Kasumi-1 (cell line): Measurements from ENCODE around the gene FXYD2.
A peak's percentile ranks its signal among the peaks of the same experiment; 100 is the strongest.
"Not testable (repeated sequence)": the region's sequence is repeated elsewhere in the genome, so short reads cannot be mapped to it uniquely, and the experiment has no call there.

ENCODE experiments used
- DNase-seq, 2 experiments: peaks; one replicate each; lab custom pipeline; 2025; lab: John Stamatoyannopoulos, UW

Gene FXYD2

DNA sequence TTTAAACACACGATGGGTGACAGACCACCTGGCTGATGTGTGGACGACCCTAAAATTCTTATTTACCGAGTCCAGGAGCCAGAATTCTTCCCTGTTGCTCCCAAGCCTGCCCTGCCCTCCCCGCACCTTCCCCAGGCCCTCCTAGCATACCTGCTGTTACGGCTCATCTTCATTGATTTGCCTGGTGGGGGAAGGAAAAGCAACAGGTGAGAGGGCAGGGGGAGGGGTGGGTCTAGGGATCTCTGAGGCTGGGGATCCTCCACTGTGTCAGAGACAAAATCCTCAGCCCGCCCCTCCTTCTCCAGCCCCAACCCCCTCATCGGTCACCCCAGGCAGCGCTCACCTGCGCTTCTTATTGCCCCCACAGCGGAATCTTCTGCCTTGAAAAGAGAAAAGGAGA is 4.0 kb downstream of the FXYD2 start:
- DNase-seq = no peak

GRCh38 chr11:117820071-117820470 is 4.5 kb downstream of the FXYD2 start:
- DNase-seq = no peak

- peak; percentile 76 to 80 for DNase-seq
These were observed 5.2 kb downstream of the FXYD2 start for GRCh38 chr11:117819096-117820040.

GRCh38 chr11:117818041-117818873 is 6.3 kb downstream of the FXYD2 start:
- no peak for DNase-seq

GRCh38 chr11:117817368-117818040 is 7.0 kb downstream of the FXYD2 start:
- DNase-seq = peak; percentile 72 to 76

DNA sequence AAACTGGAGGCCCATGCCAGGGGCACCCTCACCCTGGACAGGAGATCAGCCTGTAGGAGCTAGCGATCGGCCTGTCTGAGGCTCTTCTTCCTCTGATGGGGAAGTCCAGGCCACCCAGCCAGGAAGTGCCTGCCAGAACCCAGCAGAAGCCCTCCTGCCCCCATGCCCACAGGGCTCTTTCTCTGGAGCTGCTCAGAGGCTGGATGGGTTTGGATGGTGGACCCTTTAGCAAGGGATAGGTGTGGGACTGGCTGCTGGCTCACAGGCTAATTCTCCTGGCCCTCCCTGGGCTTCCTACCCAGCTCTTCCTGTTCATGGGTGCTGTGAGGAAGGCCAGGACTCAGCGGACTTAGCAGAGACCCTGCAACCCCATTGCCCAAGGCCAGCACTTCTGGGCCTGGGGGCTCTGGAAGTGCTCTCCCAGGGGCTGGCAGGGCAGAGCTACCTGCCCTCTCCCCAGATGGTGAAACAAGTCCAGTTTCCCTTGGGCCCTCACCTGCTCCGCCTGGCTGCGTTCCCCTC is 7.6 kb downstream of the FXYD2 start:
- no peak for DNase-seq

DNA sequence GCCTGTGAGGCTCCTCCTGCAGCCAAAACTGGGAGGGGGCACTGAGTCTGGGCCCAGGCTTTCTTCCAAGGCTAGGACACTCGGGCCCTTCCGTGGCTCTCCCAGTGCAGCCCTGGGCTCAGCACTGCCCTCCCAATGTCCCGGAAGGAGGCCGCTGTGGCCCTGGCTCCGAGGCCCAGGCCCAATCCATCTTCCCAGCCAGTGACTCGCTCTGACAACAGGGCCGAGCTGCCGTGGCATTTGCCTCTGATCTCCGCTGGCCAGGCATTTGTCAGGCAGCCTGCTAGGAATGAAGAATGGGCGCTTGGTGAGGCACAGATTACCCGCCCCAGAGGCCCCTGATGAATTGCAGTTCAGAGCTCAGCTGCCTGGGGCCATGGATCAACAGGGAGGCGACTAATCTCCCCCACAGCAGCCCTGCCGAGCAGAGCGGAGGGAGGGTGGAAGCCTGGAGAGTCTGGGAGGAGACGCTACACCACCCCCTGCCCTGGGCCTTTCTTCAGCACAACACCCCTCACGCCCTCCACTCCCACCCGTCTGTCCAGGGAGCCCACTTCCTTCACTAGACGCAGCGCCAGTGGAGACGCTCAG is 8.3 kb downstream of the FXYD2 start:
- DNase-seq = no peak

DNA sequence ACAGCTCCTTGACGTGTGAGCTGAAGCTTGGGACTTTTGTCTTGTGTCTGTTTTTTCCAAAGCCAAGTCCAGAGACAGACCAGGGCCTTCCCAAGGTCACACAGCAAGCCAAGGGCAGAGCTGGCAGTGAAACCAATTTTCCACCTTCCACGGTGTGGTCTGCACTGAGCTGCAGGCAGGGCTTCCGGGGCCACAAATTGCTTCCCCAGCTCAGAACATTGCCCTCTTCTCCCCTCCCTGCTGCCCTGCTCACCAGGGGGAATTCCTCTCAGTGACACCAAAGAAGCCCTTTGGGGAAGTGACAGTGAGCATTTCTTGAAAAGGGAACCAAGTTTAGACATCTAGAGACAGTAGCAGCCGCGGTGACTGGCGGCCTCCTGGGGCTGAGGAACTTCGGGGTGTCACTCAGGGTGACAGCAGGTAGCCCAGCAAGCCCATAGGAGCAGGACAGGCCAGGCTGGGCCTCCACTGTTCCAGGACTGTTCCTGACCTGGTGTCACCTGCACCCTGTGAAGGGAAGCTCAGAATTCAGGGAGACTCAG is 9.2 kb downstream of the FXYD2 start:
- peak; percentile 95 to 97 for DNase-seq

- peak; percentile 35 to 42 for DNase-seq
These were observed 9.7 kb downstream of the FXYD2 start for GRCh38 chr11:117814766-117815261.

DNA sequence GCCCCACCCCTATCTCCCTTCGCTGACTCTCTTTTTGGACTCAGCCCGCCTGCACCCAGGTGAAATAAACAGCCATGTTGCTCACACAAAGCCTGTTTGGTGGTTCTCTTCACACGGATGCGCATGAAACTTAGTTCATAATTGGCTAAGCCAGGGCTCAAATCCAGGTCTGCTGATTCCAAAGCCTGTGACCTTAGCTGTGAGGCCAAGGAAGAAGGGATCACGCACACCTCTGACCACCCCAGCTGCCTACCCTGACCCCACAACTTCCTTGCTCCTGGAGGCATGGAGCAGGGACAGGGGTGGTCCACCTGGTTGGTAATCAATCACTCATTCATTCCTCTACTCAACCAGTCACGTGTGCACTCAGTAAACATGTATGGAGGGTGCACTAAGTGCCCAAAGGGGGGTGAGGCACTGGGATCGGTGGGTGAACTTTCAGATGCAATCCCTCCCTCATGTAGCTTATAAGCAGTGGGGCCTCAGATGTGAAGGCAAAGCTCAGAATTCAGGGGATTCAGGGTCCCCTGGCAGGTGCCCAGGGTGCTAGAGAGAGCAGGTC is 10.3 kb downstream of the FXYD2 start:
- DNase-seq = no peak

DNA sequence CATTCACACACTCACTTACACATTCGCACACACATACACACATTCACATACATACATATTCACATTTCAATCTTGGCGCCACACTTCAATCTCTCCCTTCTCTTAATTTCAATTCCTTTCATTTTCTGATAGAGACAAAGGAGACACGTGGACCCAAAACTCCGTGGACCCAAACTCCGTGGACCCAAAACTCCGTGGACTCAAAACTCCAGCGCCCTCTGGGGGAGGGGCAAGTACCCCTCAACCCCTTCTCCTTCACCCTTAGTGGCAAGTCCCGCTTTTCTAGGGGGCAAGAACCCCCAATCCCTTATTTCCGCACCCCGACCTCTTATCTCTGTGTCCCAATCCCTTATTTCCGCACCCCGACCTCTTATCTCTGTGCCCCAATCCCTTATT is 14.5 kb downstream of the FXYD2 start:
- DNase-seq = not testable (repeated sequence)

GRCh38 chr11:117809236-117810055 is 15.1 kb downstream of the FXYD2 start:
- peak; percentile 77 to 78 for DNase-seq

GRCh38 chr11:117808784-117809183 is 15.8 kb downstream of the FXYD2 start:
- no peak for DNase-seq

GRCh38 chr11:117807482-117808327 is 16.8 kb downstream of the FXYD2 start:
- DNase-seq = peak; percentile 60 to 78

GRCh38 chr11:117806846-117807245 is 17.7 kb downstream of the FXYD2 start:
- DNase-seq = no peak

GRCh38 chr11:117805045-117805444 is 19.5 kb downstream of the FXYD2 start:
- DNase-seq = no peak

- DNase-seq = no peak
These were observed 20.6 kb downstream of the FXYD2 start for GRCh38 chr11:117803896-117804295.

GRCh38 chr11:117799634-117800033 is 24.9 kb downstream of the FXYD2 start:
- no peak for DNase-seq
